CD4-positive, alpha-beta T cell treated with Interleukin-2 at 100 ng/mL for 4 hours (primary cell): Measurements from ENCODE around the gene TBC1D24.

ENCODE experiments used
- DNase-seq: peaks from one replicate; pipeline ENCODE4 v3.0.0-alpha.2; 2020; ENCODE audit warnings: low spot score

Gene TBC1D24

GRCh38 chr16:2517954-2518605 is 43.2 kb downstream of the TBC1D24 start:
- no peak for DNase-seq

- DNase-seq: no peak
Measured at GRCh38 chr16:2518823-2519710, 44.1 kb downstream of the TBC1D24 start.

- DNase-seq: no peak
Measured at GRCh38 chr16:2519711-2520080, 44.8 kb downstream of the TBC1D24 start.

GRCh38 chr16:2520097-2520783 is 45.3 kb downstream of the TBC1D24 start, which contains the start of gene AMDHD2:
TSS of gene AMDHD2 (plus strand) at chr16:2520371. CDS start at chr16:2520459, 88 bp downstream.
- peak; percentile 87 for DNase-seq

- peak; percentile 54 for DNase-seq
Measured at GRCh38 chr16:2520784-2521531, 46.0 kb downstream of the TBC1D24 start.

GRCh38 chr16:2523801-2524231 is 48.9 kb downstream of the TBC1D24 start:
- no peak for DNase-seq

- no peak for DNase-seq
Measured at GRCh38 chr16:2524339-2524938, 49.5 kb downstream of the TBC1D24 start.

GRCh38 chr16:2526135-2526534 is 51.2 kb downstream of the TBC1D24 start:
- no peak for DNase-seq

GRCh38 chr16:2527071-2527783 is 52.3 kb downstream of the TBC1D24 start:
- DNase-seq: no peak

- no peak for DNase-seq
Measured at GRCh38 chr16:2527784-2528100, 52.8 kb downstream of the TBC1D24 start.

- no peak for DNase-seq
Measured at GRCh38 chr16:2528161-2529060, 53.5 kb downstream of the TBC1D24 start.

GRCh38 chr16:2529061-2529931 is 54.4 kb downstream of the TBC1D24 start:
- DNase-seq: no peak

- DNase-seq: no peak
Measured at GRCh38 chr16:2529961-2530628, 55.2 kb downstream of the TBC1D24 start.

- no peak for DNase-seq
Measured at GRCh38 chr16:2530629-2531318, 55.8 kb downstream of the TBC1D24 start.

GRCh38 chr16:2531371-2531695 is 56.4 kb downstream of the TBC1D24 start, which contains the start of gene CEMP1:
TSS of gene CEMP1 (minus strand) at chr16:2531408. CDS start at chr16:2531073, 335 bp downstream.
- no peak for DNase-seq

- peak; percentile 97 for DNase-seq
Measured at GRCh38 chr16:2531696-2532493, 57.0 kb downstream of the TBC1D24 start.
